Calu3 (cell line): ENCODE measurements around the gene ING4. TPM values are rescaled to one million over a fixed set of nuclear protein-coding genes. Genes with fewer than 3 reads are reported as not detected.
A peak's percentile ranks its signal among the peaks of the same experiment; 100 is the strongest.

Experiments
- BruUV-seq: library from RNA; stranded (reverse); fragments of 400-500 nt; replicated peaks from 2 replicates; lab custom pipeline; 2021; lab: Mats Ljungman, UMichigan
- CTCF ChIA-PET: fragments of 300-600 bp; sonication (Branson Sonifier 250); formaldehyde crosslinking; loops from one replicate; lab custom pipeline; 2022; ENCODE audit warnings: antibody characterized with exemption; lab: Charles Lee
- DNase-seq: peaks from one replicate; pipeline ENCODE4 v3.0.0; 2022
- H3K27ac Mint-ChIP-seq: one replicate; pipeline ENCODE4 v1.8.0; 2022; ENCODE audit warnings: mixed read lengths; ENCODE audit not compliant: unreplicated experiment
- H3K27me3 Mint-ChIP-seq: one replicate; pipeline ENCODE4 v1.8.0; 2022; ENCODE audit warnings: mixed read lengths; ENCODE audit not compliant: unreplicated experiment
- H3K36me3 Mint-ChIP-seq: one replicate; pipeline ENCODE4 v1.8.0; 2022; ENCODE audit warnings: mild to moderate bottlenecking, moderate library complexity, mixed read lengths; ENCODE audit not compliant: insufficient read depth, unreplicated experiment
- H3K4me1 Mint-ChIP-seq: one replicate; pipeline ENCODE4 v1.8.0; 2022; ENCODE audit warnings: mild to moderate bottlenecking, low read depth, mixed read lengths; ENCODE audit not compliant: unreplicated experiment
- H3K4me3 Mint-ChIP-seq: one replicate; pipeline ENCODE4 v1.8.0; 2022; ENCODE audit warnings: mild to moderate bottlenecking, low read depth, moderate library complexity, mixed read lengths; ENCODE audit not compliant: unreplicated experiment
- H3K9me3 Mint-ChIP-seq: one replicate; pipeline ENCODE4 v1.8.0; 2022; ENCODE audit warnings: low read depth, mixed read lengths; ENCODE audit not compliant: unreplicated experiment
- intact Hi-C: fragments of 100-400 bp; cut with micrococcal nuclease; formaldehyde crosslinking; loops from one replicate; pipeline ENCODE4 v1.10.0; 2022; ENCODE audit not compliant: unreplicated experiment
- total RNA-seq: library from RNA; stranded (reverse); gene quantifications from 2 replicates; pipeline ENCODE4 v1.2.3, GENCODE V29; 2022
- TF ChIP-seq, protein P1 (sequence below): fragments of 200-600 bp; IDR thresholded peaks from one replicate; pipeline ENCODE4 v1.8.0; 2022; ENCODE audit warnings: antibody characterized with exemption; ENCODE audit not compliant: unreplicated experiment

ING4 gene
- total RNA-seq, 1 experiment from 2014 or later = 24.9 TPM

DNA sequence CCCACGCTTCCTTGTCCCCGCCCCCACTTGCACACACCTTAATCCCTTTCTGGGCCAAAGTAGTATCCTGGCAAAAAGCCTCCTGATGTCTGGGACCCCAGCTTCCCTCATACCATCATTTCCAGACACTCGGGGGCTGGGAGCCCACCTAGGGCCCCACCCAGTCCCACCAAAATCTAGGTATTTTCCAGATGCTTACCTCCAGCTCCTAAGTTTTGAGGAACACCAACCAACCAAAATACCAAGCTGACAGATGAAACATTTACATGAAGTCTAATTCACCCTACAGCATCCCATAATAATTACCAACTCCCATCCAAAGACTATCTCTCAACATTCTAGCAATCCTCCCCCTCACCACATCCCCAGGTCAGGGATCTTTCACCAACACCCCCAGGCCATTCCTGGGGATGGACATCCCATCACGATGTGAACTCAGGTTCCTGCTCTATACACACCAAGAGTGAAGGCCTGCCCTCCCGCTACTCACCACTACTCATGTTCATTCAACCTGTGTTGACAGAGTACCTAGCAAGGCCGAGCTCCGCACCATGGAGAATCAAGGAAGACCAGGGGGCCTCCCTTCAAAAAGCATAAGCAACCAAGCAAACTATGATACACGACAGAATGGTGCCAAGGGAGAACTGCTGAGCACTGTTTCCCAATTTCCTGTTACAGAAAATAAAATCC is 54.2 kb downstream of the ING4 start:
- no TSS peak for BruUV-seq
- no peaks in the 10 kb centered on the region for H3K27me3 Mint-ChIP-seq

DNA sequence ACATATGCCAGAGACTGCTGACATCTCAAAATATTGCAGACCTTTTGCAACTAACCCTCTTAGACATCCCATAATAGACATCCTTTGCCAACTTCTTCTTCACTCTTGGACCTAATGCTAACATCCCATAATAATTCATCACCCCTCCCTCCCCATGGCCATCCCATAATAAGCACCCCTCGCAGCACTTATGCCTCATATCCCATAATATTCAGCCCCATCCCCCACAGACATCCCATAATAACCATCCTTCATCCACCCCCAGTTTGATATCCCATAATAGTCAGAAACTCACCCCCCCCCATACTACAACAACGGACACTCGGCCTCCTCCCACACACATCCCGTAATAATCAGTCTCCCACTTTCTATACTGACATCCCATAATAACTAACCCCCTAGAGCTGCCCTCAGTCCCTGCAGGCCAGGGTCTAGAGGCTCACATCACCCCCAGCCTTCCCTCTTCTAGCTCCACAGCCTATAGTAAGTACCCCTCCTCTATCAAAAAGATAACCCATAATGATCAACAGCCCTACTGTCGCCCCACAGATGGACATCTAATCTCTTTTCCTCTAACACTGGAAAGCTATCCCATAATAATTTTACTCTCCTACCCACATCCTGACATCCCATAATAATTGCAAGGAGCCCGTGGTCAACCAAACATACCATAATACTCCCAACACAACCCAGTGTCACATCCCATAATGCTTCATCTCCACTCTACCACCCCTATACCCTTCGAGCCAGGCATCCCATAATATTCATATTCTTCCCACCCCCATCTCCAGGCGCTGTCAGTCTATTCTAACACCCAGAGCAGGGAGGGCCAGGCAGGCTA is 54.9 kb downstream of the ING4 start:
- Mint-ChIP-seq H3K36me3 (peaks cover 10% of the 10 kb centered on the region), H3K9me3 (no peaks in the 10 kb centered on the region), H3K4me1 (peaks cover 36% of the 10 kb centered on the region), H3K27me3 (no peaks in the 10 kb centered on the region), H3K4me3 (no peak overlapping the region), H3K27ac (no peak overlapping the region)
- peak; percentile 62 for DNase-seq
- CTCF ChIA-PET = interaction anchor here (0.7 to 0.8 kb wide), 2 partner anchors 14 to 158 kb away, joined by 4 to 6 read pairs; no protein-coding TSS in a partner anchor
- TF ChIP-seq, protein P1, sequence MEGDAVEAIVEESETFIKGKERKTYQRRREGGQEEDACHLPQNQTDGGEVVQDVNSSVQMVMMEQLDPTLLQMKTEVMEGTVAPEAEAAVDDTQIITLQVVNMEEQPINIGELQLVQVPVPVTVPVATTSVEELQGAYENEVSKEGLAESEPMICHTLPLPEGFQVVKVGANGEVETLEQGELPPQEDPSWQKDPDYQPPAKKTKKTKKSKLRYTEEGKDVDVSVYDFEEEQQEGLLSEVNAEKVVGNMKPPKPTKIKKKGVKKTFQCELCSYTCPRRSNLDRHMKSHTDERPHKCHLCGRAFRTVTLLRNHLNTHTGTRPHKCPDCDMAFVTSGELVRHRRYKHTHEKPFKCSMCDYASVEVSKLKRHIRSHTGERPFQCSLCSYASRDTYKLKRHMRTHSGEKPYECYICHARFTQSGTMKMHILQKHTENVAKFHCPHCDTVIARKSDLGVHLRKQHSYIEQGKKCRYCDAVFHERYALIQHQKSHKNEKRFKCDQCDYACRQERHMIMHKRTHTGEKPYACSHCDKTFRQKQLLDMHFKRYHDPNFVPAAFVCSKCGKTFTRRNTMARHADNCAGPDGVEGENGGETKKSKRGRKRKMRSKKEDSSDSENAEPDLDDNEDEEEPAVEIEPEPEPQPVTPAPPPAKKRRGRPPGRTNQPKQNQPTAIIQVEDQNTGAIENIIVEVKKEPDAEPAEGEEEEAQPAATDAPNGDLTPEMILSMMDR = no peak
- intact Hi-C loops = no loop called here
- no TSS peak for BruUV-seq

More for the DNA sequence above, 54.2 kb downstream of the ING4 start:
- Mint-ChIP-seq H3K4me3 (no peak overlapping the region), H3K9me3 (no peaks in the 10 kb centered on the region), H3K36me3 (peaks cover 8% of the 10 kb centered on the region), H3K4me1 (peaks cover 36% of the 10 kb centered on the region), H3K27ac (no peak overlapping the region)
- intact Hi-C loops = no loop called here
- TF ChIP-seq, protein P1 = no peak
- no peak for DNase-seq
- CTCF ChIA-PET = interaction anchor here (0.7 to 0.8 kb wide), 2 partner anchors 13 to 158 kb away, joined by 4 to 6 read pairs; no protein-coding TSS in a partner anchor

DNA sequence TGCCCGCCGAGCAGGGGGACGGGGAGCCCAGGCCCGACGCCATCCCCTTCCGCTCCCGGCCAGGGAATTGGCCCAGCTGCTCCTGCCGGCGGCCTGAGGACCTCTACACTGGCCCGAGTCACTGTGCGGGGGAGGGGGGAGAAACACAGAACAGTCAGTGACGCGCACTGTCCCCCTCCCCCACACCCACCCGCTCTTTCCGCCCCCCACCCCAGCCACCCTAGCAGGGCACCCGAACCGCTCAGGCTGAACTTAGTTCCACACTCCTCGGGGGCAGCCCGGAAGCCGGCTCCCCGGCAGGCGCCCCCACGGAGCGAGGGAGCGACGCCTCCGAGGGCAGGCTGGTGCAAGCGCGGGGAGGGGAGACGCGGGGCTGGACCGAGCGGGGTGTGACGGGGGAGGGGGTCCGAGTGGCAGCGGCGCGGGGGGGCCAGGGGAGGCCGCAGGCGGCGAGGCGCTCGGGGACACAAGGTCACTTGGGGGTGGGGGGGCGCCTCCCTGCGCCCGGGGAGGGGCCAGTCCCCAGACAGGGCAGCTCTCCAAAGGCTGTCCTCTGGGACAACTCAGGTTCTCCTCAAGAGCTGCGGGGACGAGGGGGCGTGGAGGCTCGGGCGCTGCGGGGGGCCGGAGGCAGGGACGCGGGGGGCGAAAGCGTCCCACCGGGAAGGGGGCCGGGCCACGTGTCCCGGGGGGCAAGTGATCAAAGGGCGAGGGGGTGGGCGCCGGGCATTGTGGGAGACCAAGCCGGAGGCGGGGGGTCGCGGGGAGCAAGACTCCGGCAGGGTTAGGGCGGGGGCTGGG is 56.4 kb downstream of the ING4 start:
- DNase-seq = peak; percentile 42
- CTCF ChIA-PET = no interaction called here
- Mint-ChIP-seq H3K4me1 (peaks cover 35% of the 10 kb centered on the region), H3K27ac (peak overlapping the region; percentile 53), H3K27me3 (no peaks in the 10 kb centered on the region), H3K4me3 (no peak overlapping the region), H3K36me3 (peaks cover 16% of the 10 kb centered on the region), H3K9me3 (no peaks in the 10 kb centered on the region)
- TF ChIP-seq, protein P1 = no peak
- intact Hi-C loops = no loop called here
- BruUV-seq = no TSS peak
